SH-SY5Y (cell line): ENCODE results near the gene GPR68.

Experiments
- GATA2 ChIP-seq: IDR thresholded peaks from 2 replicates; pipeline ENCODE4 v1.6.1; 2011; ENCODE audit warnings: mild to moderate bottlenecking, low read depth, low read length
- GATA3 ChIP-seq: IDR thresholded peaks from 2 replicates; pipeline ENCODE4 v1.6.1; 2011; ENCODE audit warnings: low read depth, mild to moderate bottlenecking, low read length, moderate library complexity

DNA sequence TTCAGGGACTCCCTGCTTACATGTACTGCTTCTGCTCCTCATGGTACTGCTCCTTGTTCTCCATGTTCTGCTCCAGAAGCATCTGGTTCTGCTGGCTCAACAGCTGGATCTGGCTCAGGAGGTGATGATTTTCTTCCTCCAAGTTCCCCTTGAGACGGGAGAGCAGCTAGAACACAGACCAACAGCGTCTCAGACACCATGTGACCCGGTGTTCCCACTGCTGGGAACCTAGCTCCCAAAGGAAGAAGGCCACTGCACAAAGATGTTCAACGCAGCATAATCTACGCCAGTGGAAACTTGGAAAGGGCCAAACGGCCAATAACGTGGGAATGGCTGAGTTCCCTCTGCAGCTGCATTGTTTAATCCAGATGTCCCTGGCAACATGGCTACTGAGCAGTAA, 49.6 kb upstream of the GPR68 start:
- TF ChIP-seq GATA2 (no peak), GATA3 (no peak)
